ENCODE measurements around the gene ANXA8L1.
"Not testable (repeated sequence)": the region's sequence is repeated elsewhere in the genome, so short reads cannot be mapped to it uniquely, and the experiment has no call there.

DNA sequence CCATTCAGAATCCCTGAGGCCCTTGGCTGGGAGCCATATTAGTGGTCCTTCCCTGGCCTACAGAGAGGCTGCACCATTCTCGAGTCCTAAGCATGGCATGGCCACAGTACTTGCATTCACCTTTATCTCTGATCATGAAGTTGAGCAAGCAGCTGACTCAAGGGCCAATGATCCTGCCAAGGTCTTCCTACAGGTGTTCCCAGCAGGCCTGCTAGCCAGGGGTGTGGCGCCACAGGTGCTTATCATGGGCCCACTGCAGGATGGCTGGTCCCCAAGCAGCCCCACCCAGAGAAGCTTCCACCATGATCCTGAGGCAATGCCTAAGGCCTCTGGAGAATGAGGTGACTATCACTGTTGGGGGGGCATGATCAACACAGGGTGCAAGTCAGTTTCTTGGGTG lies 48.0 kb downstream of the ANXA8L1 start:
- not testable (repeated sequence) for TF ChIP-seq POLR2AphosphoS5, EP300 (IDR thresholded peaks at IDR 0.05)
- TF ChIP-seq, protein P1, sequence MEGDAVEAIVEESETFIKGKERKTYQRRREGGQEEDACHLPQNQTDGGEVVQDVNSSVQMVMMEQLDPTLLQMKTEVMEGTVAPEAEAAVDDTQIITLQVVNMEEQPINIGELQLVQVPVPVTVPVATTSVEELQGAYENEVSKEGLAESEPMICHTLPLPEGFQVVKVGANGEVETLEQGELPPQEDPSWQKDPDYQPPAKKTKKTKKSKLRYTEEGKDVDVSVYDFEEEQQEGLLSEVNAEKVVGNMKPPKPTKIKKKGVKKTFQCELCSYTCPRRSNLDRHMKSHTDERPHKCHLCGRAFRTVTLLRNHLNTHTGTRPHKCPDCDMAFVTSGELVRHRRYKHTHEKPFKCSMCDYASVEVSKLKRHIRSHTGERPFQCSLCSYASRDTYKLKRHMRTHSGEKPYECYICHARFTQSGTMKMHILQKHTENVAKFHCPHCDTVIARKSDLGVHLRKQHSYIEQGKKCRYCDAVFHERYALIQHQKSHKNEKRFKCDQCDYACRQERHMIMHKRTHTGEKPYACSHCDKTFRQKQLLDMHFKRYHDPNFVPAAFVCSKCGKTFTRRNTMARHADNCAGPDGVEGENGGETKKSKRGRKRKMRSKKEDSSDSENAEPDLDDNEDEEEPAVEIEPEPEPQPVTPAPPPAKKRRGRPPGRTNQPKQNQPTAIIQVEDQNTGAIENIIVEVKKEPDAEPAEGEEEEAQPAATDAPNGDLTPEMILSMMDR (IDR thresholded peaks at IDR 0.05) = not testable (repeated sequence)
